ENCODE measurements around the gene SLC29A1. TPM values are rescaled to one million over a fixed set of nuclear protein-coding genes. Genes with fewer than 3 reads are reported as not detected.
A peak's percentile ranks its signal among the peaks of the same experiment; 100 is the strongest.

SLC29A1 gene
- total and polyA plus RNA-seq, 9 of the 15 experiments (the other 6 are each of a cell fraction or from before 2014, with no cell fraction given) = 18.9 to 170 (median 57.7) TPM

DNA sequence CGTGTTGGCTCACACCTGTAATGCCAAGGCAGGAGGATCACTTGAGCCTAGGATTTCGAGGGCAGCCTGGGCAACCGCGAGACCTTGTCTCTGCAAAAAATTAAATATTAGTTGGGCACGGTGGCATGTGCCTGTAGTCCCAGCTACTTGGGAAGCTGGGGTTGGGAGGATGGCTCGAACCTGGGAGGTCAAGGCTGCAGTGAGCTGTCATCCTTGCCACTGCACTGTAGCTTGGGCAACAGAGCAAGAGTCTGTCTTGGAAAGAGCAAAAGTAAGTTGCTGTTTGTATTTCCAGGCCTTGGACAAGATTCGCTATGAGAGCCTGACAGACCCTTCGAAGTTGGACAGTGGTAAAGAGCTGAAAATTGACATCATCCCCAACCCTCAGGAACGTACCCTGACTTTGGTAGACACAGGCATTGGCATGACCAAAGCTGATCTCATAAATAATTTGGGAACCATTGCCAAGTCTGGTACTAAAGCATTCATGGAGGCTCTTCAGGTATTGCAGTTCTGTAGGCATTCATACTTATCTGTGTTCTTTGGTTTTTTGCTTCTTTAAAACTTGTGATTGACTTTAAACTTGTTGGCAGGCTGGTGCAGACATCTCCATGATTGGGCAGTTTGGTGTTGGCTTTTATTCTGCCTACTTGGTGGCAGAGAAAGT lies 25.8 kb downstream of the SLC29A1 start (continued):
- TF ChIP-seq GABPB2 (CRISPR knock-in tag; conservative IDR thresholded peaks at IDR 0.05) = no peak
- TF ChIP-seq, protein P1, sequence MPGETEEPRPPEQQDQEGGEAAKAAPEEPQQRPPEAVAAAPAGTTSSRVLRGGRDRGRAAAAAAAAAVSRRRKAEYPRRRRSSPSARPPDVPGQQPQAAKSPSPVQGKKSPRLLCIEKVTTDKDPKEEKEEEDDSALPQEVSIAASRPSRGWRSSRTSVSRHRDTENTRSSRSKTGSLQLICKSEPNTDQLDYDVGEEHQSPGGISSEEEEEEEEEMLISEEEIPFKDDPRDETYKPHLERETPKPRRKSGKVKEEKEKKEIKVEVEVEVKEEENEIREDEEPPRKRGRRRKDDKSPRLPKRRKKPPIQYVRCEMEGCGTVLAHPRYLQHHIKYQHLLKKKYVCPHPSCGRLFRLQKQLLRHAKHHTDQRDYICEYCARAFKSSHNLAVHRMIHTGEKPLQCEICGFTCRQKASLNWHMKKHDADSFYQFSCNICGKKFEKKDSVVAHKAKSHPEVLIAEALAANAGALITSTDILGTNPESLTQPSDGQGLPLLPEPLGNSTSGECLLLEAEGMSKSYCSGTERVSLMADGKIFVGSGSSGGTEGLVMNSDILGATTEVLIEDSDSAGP (CRISPR knock-in tag; IDR thresholded peaks at IDR 0.05) = peak; percentile 56; the same call in 1 of the 2 replicates
- peak; percentile 56 for TF ChIP-seq POLR2A (conservative IDR thresholded peaks at IDR 0.05)
- TF ChIP-seq, protein P2, sequence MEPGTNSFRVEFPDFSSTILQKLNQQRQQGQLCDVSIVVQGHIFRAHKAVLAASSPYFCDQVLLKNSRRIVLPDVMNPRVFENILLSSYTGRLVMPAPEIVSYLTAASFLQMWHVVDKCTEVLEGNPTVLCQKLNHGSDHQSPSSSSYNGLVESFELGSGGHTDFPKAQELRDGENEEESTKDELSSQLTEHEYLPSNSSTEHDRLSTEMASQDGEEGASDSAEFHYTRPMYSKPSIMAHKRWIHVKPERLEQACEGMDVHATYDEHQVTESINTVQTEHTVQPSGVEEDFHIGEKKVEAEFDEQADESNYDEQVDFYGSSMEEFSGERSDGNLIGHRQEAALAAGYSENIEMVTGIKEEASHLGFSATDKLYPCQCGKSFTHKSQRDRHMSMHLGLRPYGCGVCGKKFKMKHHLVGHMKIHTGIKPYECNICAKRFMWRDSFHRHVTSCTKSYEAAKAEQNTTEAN (CRISPR knock-in tag; IDR thresholded peaks at IDR 0.05) = 0 out of 2 replicates have a peak, but pooled peaks have one; percentile 24
- TF ChIP-seq BDP1 (IDR thresholded peaks at IDR 0.05; ENCODE audit: insufficient read depth, insufficient read length) = no peak
- peak; percentile 83 for TF ChIP-seq RBFOX2 (IDR thresholded peaks at IDR 0.05; ENCODE audit: low read depth, low read length)
- no peak for TF ChIP-seq SPI1 (IDR thresholded peaks at IDR 0.05; ENCODE audit: borderline replicate concordance, low read depth, low read length)
- no peak for TF ChIP-seq NFATC3 (IDR thresholded peaks at IDR 0.05)
- no peak for TF ChIP-seq CHD4 (IDR thresholded peaks at IDR 0.05; ENCODE audit: insufficient read depth, insufficient replicate concordance, low read depth, low read length, poor library complexity, severe bottlenecking)
- no peak for TF ChIP-seq ZHX1 (conservative IDR thresholded peaks at IDR 0.05; ENCODE audit: low read length)
- TF ChIP-seq KAT7 (CRISPR knock-in tag; IDR thresholded peaks at IDR 0.05; ENCODE audit: borderline replicate concordance) = peak; percentile 81; the same call in 1 of the 2 replicates
- TF ChIP-seq HEY1 (CRISPR knock-in tag; IDR thresholded peaks at IDR 0.05; ENCODE audit: borderline replicate concordance) = no peak
- no peak for TF ChIP-seq U2AF2 (optimal IDR thresholded peaks at IDR 0.05; ENCODE audit: low read depth, low read length)
- TF ChIP-seq POLR2AphosphoS5 (IDR thresholded peaks at IDR 0.05; ENCODE audit: control insufficient read depth, insufficient read depth, low read depth, low read length) = peak; percentile 58; the same call in 1 of the 2 replicates
- TF ChIP-seq, protein P3, sequence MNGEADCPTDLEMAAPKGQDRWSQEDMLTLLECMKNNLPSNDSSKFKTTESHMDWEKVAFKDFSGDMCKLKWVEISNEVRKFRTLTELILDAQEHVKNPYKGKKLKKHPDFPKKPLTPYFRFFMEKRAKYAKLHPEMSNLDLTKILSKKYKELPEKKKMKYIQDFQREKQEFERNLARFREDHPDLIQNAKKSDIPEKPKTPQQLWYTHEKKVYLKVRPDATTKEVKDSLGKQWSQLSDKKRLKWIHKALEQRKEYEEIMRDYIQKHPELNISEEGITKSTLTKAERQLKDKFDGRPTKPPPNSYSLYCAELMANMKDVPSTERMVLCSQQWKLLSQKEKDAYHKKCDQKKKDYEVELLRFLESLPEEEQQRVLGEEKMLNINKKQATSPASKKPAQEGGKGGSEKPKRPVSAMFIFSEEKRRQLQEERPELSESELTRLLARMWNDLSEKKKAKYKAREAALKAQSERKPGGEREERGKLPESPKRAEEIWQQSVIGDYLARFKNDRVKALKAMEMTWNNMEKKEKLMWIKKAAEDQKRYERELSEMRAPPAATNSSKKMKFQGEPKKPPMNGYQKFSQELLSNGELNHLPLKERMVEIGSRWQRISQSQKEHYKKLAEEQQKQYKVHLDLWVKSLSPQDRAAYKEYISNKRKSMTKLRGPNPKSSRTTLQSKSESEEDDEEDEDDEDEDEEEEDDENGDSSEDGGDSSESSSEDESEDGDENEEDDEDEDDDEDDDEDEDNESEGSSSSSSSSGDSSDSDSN (IDR thresholded peaks at IDR 0.05; ENCODE audit: borderline replicate concordance in 1 of 2, low read depth in 2 of 2, low read length in 2 of 2) = no peak
